Stimulated activated CD4-positive, alpha-beta T cell treated with anti-CD3 and anti-CD28 coated beads, Interleukin-12 subunit alpha, Interleukin-12 subunit beta, amount 100 ng/mL, for 48 hours (primary cell): ENCODE results near the gene ZNF625.

Source experiments
- DNase-seq, 3 donors: peaks; one replicate each; pipeline ENCODE4 v3.0.0-alpha.2; 2020; ENCODE audit warnings: low read depth in 2 of 3, low spot score in 1 of 3

Gene ZNF625

DNA sequence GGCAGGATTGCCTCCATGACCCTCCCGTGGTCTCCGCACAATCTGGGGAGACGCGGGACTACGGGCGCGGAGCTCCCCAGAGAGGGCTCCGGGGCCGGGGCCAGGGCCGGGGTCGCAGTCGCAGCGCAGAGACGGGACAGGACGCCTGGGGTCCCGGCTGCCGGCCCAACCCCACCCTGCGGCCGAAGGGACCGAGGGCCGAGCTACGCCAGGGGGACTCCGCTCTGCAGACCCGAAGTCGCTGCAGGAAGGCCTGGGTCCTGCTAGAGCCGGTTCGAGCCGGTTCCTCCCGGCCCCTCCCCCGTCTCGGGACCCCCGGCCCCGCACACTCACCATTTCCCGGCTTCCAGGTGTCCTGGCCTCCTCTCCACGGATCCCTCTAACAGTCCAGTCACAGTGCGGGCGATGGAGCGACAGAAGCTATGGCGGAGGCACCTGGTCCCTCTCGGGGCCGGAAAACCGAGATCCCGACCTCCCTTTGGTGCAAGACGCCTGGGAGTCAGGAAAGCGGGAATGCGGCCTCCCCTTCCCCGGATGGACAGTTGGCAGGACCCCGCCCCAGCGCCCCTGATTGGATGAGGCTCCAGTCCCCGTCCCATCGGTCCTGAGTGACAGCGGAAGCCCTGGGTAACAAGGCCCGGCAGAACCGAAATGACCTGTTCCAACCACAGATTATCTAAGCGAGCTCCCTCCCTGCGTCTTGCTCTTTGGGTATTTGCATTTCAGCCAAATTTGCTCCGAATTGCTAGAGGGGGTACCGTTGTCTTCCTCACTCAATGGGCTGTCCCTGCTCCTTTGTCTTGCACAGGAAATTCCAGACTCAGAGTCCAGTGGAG lies at the start of gene ZNF625:
ZNF625 (minus strand) TSS at position 512 of the 836 bp plus-strand sequence; CDS start at position 336, 176 bp downstream.
- peak; percentile 23 to 40 (median 36) for DNase-seq

DNA sequence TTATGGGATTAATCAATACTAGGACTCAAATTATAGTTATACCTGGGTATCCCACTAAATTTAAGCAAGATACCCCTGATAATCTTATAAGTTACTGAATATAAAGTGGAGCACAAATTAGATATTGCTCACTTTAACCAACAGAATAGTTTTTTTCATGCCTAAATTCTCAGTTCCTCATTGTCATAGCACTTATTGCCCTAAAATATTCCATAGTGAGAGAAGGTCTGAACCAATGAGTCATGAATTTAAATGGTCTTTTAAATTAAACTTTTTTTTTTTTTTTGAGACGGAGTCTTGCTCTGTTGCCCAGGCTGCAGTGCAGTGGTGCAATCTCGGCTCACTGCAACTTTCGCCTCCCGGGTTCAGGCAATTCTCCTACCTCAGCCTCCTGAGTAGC lies 48.8 kb upstream of the ZNF625 start:
- DNase-seq: no peak

DNA sequence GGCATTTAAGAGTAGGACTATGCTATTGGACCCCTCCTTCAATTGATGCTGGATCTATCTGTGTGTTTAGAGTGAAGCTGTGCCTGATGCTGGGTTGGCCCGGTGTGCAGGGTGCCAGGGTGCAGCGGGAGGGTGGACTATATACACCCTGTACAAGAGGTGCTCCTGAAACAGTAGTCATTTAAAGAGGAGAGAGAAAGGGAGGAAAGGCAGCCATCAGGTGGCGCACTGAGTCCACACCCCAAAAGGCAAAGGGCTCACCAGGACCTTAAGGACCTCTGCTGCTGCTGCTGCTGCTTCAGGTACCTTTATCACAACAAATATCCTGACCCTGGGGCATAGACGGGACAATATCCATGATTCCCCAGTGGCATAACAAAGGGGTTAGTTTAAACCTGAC lies 45.7 kb upstream of the ZNF625 start:
- DNase-seq: peak; percentile 15 to 27 (median 27)

DNA sequence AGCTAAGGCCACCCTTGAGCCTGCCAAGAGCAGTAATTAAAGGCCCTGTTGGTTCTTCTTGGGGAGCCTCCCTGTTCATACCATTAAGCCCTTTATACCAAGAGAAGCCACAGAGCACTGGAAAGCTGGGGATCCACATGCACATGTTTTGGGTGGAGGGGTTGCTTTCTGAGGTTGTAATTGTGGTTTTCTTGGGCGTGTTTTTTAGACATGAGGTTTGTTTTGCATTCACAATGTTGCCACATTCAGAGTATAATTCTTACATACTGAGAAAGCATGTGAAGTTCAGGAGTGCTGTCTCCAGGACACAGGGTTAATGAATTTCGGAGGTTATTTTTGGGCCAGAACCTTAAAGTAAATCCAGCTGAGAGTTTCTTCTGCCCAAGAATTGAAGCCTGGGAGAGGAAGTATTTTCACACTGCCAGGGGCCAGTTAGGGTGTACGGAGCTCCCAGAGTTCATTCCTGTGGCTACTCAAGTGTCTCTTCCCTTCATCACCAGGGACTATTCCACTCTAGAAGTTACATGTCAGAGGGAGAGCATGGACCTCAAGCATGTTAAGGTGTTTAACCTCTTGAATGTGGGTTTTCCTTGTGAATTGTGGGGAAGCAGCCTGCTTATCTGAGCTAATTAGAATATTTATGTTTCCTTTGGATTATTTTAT lies 43.4 kb upstream of the ZNF625 start:
- DNase-seq: no peak

DNA sequence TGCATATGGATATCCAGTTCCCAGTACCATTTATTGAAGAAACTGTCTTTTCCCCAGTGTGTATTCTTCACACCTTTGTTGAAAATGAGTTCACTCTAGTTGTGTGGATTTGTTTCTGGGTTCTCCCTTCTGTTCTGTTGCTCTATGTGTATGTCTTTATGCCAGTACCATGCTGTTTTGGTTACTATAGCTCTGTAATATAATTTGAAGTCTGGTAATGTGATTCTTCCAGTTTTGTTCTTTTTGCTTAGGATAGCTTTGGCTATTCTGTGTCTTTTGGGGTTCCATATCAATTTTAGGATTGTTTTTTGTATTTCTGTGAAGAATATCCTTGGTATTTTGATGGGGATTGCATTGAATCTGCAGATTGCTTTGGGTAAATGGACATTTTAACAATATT lies 41.6 kb upstream of the ZNF625 start:
- no peak for DNase-seq

DNA sequence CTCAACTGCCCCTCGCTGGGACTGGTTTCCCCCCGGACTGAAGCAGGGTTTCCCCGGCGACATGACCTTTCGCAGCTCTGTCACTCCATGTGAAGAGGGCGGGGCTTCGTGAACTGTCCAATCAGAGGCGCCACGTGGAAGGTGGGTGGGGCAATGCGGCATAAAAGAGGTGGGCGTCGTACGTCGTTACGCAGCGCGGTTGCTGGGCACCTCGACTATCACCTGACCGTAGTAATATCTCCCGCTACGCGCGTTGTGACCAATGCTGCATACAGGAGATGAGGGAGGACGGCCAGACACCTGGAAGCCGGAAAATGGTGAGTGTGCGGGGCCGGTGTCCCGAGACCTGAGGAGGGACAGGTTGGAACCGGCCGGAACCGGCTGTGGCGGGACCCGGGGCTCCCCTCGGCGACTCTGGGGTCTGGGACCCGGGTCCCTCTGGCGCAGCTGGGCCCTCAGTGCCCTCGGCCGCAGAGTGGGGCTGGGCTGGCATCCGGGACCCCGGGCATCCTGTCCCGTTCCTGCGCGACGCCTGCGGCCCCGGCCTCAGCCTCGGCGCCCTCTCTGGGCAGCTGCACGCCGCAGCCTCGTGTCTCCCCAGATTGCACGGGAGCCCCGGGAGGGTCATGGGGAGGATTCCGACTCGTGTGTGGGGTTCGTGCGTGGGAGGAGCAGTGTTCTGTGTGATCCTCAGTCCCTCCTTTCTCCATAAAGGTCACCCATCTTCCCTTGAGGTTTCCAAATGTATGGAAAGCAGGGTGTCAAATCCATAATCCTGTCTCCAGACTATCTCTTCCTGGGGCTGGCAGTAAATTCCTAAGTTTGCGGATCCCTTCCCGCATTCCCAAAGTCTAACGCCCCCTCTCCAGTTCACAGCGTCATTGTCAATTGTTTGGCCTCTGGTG lies 38.5 kb upstream of the ZNF625 start:
- peak; percentile 54 to 77 (median 56) for DNase-seq

DNA sequence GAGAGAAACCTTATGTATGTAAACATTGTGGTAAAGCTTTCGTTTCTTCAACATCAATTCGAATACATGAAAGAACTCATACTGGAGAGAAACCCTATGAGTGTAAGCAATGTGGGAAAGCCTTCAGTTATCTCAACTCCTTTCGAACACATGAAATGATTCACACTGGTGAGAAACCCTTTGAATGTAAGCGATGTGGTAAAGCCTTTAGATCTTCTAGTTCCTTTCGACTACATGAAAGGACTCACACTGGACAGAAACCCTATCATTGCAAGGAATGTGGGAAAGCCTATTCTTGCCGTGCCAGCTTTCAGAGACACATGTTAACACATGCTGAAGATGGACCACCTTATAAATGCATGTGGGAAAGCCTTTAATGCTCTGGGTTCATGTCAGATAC lies 31.1 kb upstream of the ZNF625 start:
- DNase-seq: no peak

DNA sequence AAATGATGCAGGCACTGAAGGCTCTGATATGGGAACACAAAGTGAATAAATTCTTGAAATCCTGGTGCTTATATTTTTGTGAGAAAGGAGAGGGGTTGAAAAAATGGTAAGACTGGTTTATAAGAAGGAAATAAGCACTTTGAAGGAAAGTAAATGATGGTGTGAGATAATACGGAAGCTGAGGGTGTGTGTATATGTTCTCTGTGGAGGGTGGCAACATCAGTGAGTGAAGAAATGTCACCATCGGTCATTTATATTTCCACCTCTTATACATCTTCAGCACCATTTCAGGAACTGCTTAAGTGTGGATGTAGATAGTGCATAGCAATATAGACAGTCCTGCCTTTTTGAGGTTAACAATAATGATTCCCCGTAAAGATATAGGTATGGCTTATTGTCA lies 23.8 kb upstream of the ZNF625 start:
- DNase-seq: no peak

DNA sequence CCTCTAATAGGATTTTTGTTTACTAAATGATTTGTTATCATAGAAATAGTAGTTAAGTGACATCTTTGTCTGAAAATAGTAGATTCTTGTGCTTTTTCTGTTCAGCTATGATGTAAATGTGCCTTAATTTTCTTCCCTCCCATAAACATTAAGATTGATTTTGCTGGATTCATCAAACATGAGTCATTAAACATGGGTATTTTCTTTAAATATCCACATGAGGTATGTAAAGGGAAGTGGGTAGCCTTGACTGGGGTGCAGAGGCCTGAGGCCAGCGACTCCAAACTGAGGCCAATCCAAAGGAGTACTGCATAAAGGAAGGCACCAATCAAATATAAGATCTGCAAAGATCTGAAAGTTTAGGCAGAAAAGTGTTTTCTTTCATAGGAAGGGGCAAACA lies 10.1 kb upstream of the ZNF625 start:
- DNase-seq: no peak

DNA sequence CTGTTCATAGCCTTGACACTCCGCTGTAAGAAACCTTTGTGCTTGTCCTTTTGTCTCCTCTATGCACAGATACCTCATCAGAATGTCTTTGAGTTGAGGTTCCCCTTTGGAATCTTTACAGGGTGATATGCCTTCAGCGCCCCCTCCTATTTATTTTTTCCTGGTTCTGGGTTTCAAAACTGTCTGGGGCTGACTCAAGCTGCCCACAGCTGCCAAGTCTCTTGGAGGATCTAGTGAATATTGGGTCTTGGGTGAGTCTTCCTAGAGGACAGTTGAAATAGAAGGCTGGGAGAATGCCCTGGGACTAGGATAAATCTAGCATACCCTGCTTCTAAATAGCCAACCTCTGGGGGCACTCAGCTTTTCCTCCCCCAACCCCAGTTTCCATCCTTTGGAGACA lies 7.3 kb upstream of the ZNF625 start:
- DNase-seq: no peak

DNA sequence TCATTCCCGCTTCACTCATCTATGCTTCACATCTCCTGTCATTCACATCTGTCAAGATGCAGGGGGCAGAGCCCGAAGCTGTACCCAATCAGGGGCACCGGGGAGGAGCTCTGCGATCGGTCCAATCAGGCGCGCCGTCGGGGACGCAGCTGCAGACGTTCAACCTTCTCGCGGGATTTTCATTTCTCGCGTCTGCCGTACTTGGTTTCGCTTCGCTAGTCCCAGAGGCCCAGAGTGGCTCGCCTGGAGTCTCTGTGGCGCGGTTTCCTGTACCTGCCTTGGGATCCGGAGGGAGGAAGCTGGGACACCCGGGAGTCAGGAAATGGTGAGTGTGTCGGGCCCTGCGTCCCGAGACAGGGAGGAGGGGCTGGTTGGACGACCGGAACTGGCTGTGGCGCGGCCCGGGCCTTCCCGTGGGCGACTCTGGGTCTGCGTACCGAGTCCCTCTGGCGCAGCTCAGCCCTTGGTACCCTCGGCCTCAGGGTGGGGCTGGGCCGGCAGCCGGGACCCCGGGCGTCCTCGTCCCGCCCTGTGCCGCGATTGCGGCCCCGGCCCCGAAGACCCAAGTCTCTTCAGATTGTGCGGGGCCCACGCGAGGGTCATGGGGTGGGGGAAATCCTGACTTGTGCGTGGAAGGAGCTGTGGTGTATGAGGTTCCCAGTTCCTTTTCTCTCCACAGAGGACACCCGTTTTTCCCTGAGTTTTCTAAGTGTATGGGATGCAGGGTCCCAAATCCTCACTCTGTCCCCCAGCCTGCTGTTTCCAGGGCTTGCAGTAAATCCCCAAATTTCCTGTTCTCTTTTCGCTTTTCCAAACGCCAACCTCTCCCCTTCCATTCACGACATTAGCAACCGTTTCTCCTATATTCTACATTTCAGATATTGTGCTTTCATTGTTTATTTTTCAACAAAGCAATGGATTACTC lies 6.6 kb upstream of the ZNF625 start, which contains the start of gene ZNF136:
ZNF136 (plus strand) TSS at position 215 of the 925 bp plus-strand sequence; CDS start at position 323, 108 bp downstream.
- DNase-seq: peak; percentile 89 to 91 (median 90)

DNA sequence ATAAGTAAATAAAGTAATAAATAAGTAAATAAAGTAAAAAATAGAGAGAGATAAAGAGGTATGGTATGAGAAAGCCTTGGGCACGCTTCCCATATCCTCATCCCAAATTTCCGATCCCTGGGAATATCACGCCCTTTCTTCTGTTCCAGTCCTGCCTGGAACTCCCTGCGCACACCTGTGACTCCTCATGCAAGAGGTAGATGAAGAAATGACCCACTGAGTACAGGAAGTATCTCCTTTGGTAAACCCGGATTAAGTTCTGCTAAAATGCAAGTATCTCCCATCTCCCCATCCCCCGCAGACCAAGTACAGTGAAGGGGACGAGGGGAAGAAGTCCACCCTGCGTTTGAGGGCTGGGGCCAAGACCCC lies 6.0 kb upstream of the ZNF625 start:
- no peak for DNase-seq

DNA sequence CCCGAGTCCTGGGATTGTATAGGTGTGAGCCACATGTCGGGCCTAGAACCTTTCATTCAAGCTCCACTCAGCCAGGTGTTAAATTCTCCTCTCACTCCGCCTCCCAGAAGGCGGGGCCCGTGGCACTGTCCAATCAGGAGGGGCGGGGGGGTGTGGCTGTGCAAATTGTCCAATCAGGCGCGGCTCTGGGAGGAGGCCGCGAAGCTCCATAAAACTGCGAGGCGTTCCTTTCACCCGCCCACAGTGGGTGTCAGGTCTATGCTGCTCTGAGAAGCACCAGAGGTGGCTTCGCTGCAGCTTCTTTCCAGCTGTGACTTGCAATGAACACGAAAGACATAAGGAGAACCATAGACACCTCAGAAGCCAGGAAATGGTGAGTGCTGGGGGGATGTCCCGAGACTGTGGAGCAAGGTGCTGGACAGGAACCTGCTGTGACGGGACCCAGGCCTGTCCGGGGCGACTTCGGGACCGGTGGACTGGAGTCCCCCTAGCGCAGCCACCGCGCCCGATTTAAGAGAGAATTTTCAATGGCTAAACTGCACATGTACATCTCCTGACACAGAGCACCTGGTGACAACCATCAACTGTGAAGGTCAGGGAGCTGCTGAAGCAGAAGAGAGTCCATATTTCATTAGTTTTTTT lies 3.4 kb upstream of the ZNF625 start:
- no peak for DNase-seq

DNA sequence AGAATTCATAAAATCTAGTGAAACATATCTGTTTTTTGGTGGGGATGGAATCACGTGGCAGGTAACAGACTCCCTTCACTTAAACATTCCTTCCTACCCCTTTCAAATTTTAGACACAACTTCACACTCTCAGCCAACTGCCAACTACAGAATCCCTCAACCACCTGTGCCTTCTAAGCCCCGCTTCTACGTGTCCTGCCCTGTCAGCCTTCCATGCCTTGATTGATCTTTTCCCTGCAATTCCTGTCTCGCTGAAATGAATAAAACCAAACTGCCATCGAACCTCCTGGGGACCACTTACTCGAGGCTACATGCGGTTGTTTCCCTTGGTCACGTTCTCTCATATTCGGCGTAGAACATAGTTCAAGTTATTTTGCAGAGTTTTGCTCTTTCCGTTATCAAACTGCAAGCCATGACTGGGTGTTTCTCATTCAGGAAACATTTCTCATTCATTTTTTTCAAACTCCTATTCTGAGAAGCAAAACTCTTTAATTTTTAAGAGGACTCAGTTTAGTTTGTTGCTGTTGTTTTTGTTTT lies 1.1 kb downstream of the ZNF625 start:
- DNase-seq: no peak

DNA sequence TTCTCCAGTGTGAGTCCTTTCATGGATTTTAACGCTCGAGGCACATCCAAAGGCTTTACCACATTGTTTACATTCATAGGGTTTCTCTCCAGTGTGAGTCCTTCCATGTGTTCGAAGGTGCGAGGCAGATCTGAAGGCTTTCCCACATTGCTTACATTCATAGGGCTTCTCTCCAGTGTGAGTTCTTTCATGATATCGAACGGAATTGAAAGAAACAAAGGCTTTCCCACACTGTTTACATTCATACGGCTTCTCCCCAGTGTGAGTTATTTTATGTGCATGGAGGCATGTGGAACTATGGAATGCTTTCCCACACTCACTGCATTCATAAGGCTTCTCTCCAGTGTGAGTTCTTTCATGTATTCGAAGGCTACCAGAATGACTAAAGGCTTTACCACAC lies 11.2 kb downstream of the ZNF625 start:
- DNase-seq: no peak

DNA sequence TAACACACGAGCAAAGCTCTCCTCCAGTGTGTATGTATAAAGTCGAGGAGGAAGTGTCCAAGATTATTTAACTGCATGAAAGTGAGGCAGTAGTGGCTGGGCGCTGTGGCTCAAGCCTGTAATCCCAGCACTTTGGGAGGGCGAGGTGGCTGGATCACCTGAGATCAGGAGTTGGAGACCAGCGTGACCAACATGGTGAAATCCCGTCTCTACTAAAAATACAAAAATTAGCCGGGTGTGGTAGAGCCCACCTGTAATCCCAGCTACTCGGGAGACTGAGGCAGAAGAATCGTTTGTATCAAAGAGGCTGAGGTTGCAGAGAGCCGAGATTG lies 15.2 kb downstream of the ZNF625 start:
- DNase-seq: no peak

DNA sequence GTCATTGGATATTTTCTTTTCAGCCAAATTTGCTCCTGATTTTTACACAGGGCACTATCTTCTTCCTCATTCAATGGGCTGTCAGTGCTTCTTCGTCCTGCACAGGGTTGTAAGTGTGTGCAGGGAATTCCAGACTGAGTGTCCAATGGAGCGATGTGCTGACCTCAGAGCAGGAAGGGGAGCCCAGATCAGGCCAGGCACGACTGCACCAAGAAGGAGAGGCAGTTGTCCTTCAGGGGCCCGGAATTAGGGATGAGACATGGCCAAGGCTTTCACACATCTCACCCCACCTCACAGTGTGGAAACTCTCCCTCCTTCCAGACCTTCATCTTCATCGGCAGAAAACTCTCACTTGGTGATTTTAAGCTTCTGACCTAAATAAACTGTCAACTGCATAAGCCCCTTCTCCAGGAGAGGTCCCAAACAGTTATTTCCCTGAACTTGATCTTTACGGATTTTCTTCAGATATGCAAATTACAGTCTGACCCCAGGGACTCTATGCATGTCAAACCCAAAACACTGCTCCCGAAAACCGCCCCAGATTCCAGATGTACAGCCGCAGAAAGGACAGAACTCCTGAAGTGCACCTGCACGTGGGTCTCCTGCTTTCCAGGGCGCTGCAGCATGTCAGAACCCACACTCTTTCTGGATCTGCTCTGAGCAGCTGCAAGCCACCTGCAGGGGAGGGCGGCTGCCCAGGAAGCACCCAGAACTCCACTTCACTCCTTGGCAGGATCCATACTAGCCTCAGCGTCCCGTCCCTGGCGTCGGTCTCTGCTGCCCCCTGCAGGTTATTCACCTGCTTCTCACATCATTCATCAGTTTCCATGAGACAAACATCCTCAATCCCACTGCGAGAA lies 15.8 kb downstream of the ZNF625 start:
- DNase-seq: peak; percentile 78 to 84 (median 80)

DNA sequence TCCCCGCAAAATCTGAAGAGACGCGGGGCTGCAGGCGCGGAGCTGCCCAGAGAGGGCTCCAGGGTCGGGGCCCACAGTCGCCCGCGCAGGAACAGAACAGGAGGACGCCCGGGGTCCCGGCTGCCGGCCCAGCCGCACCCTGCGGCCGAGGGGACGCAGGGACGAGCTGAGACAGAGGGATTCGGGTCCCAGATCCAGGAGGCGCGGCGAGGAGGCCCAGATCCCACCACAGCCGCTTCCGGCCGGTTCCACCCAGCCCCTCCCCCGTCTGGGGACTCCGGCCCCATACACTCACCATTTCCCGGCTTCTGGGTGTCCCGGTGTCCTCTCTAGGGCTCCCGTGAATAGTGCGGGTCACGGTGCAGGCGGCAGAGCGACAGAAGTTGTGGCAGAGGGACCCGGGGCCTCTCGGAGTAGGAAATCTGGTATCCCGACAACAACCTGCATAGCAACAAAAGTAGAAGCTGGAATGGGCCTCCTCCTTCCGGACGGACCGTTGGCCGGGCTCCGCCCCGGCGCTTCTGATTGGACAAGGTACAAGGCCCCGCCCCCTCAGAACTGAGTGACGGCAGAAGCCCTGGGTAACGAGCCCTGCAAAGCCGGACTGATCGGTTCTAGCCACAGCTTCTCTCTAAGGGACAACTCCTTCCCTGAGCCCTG lies 16.5 kb downstream of the ZNF625 start, which contains the start of gene ZNF20:
ZNF20 (minus strand) TSS at position 466 of the 660 bp plus-strand sequence; CDS start at position 298, 168 bp downstream.
- DNase-seq: peak; percentile 82 to 92 (median 91)
